SK-N-SH (cell line): ENCODE results near the gene APOC3. TPM values are rescaled to one million over a fixed set of nuclear protein-coding genes. Genes with fewer than 3 reads are reported as not detected.

Source experiments
- CTCF ChIA-PET: fragments of 300-600, 350-600 bp; formaldehyde crosslinking; extraction: SDS; loops from one replicate; lab custom pipeline; 2021; lab: Yijun Ruan, JAX
- POLR2A ChIA-PET: fragments of 350-600 bp; sonication (Branson Sonifier 250); formaldehyde crosslinking; extraction: SDS; loops from one replicate; lab custom pipeline; 2020; ENCODE audit warnings: antibody characterized with exemption, inconsistent platforms; lab: Yijun Ruan, JAX
- DNase-seq: peaks from one replicate; pipeline ENCODE4 v3.0.0; 2012
- H2AFZ ChIP-seq: fragments of 200-600 bp; sonication (generic); 2 replicates; pipeline ENCODE4 v1.8.1; 2016; ENCODE audit warnings: antibody characterized with exemption, mild to moderate bottlenecking, low read depth
- H3F3A ChIP-seq: fragments of 200-600 bp; sonication (generic); replicated peaks from 2 replicates; pipeline ENCODE3; 2016; ENCODE audit warnings: antibody characterized with exemption, mild to moderate bottlenecking; ENCODE audit not compliant: insufficient read depth
- H3K27ac ChIP-seq, 2 experiments: fragments of 200-500 bp in 1 of 2; fragments of 200-600 bp in 1 of 2; sonication (Bioruptor generic) in 1 of 2; sonication (generic), shearing (Covaris generic) in 1 of 2; 2 replicates each; pipeline versions ENCODE4 v1.5.1 to v1.6.1; 2014 to 2016; ENCODE audit warnings: low read depth in 2 of 2, inconsistent platforms in 1 of 2, low read length in 1 of 2, mild to moderate bottlenecking in 1 of 2, mixed read lengths in 1 of 2
- H3K27me3 ChIP-seq: fragments of 200-600 bp; sonication (generic), shearing (Covaris generic); 2 replicates; pipeline ENCODE4 v1.6.1; 2016; ENCODE audit warnings: mixed run types; ENCODE audit not compliant: insufficient read depth
- H3K36me3 ChIP-seq, 2 experiments: fragments of 200-500 bp in 1 of 2; fragments of 200-600 bp in 1 of 2; sonication (Bioruptor generic) in 1 of 2; sonication (generic) in 1 of 2; replicated peaks in 1 of 2; 2 replicates each; pipeline versions ENCODE3 to v1.5.1; 2014 to 2016; ENCODE audit warnings: low read length in 1 of 2, mild to moderate bottlenecking in 1 of 2; ENCODE audit not compliant: insufficient read depth in 2 of 2, control insufficient read depth in 1 of 2
- H3K4me1 ChIP-seq, 2 experiments: fragments of 200-500 bp in 1 of 2; fragments of 200-600 bp in 1 of 2; sonication (Bioruptor generic) in 1 of 2; sonication (generic), shearing (Covaris generic) in 1 of 2; 2 replicates each; pipeline versions ENCODE4 v1.5.1 to v1.6.1; 2014 to 2016; ENCODE audit warnings: low read depth in 1 of 2, low read length in 1 of 2, mixed run types in 1 of 2; ENCODE audit not compliant: insufficient read depth in 2 of 2, control insufficient read depth in 1 of 2
- H3K4me2 ChIP-seq: fragments of 200-600 bp; sonication (generic), shearing (Covaris generic); 2 replicates; pipeline ENCODE4 v1.6.1; 2017; ENCODE audit warnings: mixed run types
- H3K4me3 ChIP-seq, 2 experiments: fragments of 200-500 bp in 1 of 2; fragments of 200-600 bp in 1 of 2; sonication (Bioruptor generic) in 1 of 2; sonication (generic), shearing (Covaris generic) in 1 of 2; 2 replicates each; pipeline versions ENCODE4 v1.5.1 to v1.8.1; 2014 to 2016; ENCODE audit warnings: low read depth in 2 of 2, inconsistent platforms in 1 of 2, low read length in 1 of 2, mild to moderate bottlenecking in 1 of 2, mixed read lengths in 1 of 2, moderate library complexity in 1 of 2
- H3K79me2 ChIP-seq: fragments of 200-600 bp; sonication (generic); 2 replicates; pipeline ENCODE4 v1.8.1; 2017; ENCODE audit warnings: mild to moderate bottlenecking; ENCODE audit not compliant: insufficient read depth
- H3K9ac ChIP-seq: fragments of 200-600 bp; sonication (generic); 2 replicates; pipeline ENCODE4 v1.6.1; 2017; ENCODE audit warnings: mixed run types
- H3K9me2 ChIP-seq: fragments of 200-600 bp; sonication (generic); 2 replicates; pipeline ENCODE4 v1.6.1; 2017; ENCODE audit warnings: mixed run types
- H3K9me3 ChIP-seq: fragments of 200-600 bp; sonication (generic); 2 replicates; pipeline ENCODE4 v1.6.1; 2017; ENCODE audit warnings: mixed run types, mild to moderate bottlenecking, moderate library complexity
- H4K20me1 ChIP-seq: fragments of 200-600 bp; sonication (generic); 2 replicates; pipeline ENCODE4 v1.6.1; 2017; ENCODE audit warnings: mild to moderate bottlenecking, mixed run types; ENCODE audit not compliant: insufficient read depth
- CTCF ChIP-seq: fragments of 200-600 bp; sonication (generic); IDR thresholded peaks from 2 replicates; pipeline ENCODE4 v1.6.1; 2017; ENCODE audit warnings: antibody characterized with exemption, mild to moderate bottlenecking, moderate library complexity
- ELF1 ChIP-seq: IDR thresholded peaks from 2 replicates; pipeline ENCODE4 v1.4.0; 2012
- EP300 ChIP-seq, 2 experiments: IDR thresholded peaks; 2 replicates each; pipeline versions ENCODE4 v1.4.0 to v1.6.1; 2012; ENCODE audit warnings: borderline replicate concordance in 1 of 2, low read depth in 1 of 2, low read length in 1 of 2
- FOXJ3 ChIP-seq: sonication (generic); formaldehyde crosslinking; IDR thresholded peaks from 2 replicates; pipeline ENCODE4 v1.5.1; 2020; ENCODE audit warnings: mild to moderate bottlenecking, missing genetic modification reagents
- FOXM1 ChIP-seq: IDR thresholded peaks from 2 replicates; pipeline ENCODE4 v1.4.0; 2012; ENCODE audit warnings: low read depth, mild to moderate bottlenecking
- GATA2 ChIP-seq: sonication (generic); formaldehyde crosslinking; IDR thresholded peaks from 2 replicates; pipeline ENCODE4 v1.5.0; 2020; ENCODE audit warnings: mild to moderate bottlenecking, missing genetic modification reagents
- JUND ChIP-seq: IDR thresholded peaks from 2 replicates; pipeline ENCODE4 v1.4.0; 2012
- MAX ChIP-seq: IDR thresholded peaks from 2 replicates; pipeline ENCODE4 v1.4.0; 2012; ENCODE audit warnings: low read depth
- MEF2A ChIP-seq: IDR thresholded peaks from 2 replicates; pipeline ENCODE4 v1.4.0; 2012; ENCODE audit warnings: low read depth, borderline replicate concordance
- MXI1 ChIP-seq: IDR thresholded peaks from 2 replicates; pipeline ENCODE4 v1.6.1; 2012; ENCODE audit warnings: mild to moderate bottlenecking, low read depth, low read length, improper control_type of control experiment
- NFIC ChIP-seq: IDR thresholded peaks from 2 replicates; pipeline ENCODE4 v1.4.0; 2012; ENCODE audit warnings: borderline replicate concordance
- PBX3 ChIP-seq: IDR thresholded peaks from 2 replicates; pipeline ENCODE4; 2012
- RCOR1 ChIP-seq: fragments of 150-350 bp; IDR thresholded peaks from 2 replicates; pipeline ENCODE4 v1.6.1; 2017; ENCODE audit warnings: antibody characterized with exemption, low read length
- RXRA ChIP-seq: IDR thresholded peaks from 2 replicates; pipeline ENCODE4 v1.4.0; 2012; ENCODE audit warnings: low read depth, mild to moderate bottlenecking, borderline replicate concordance
- TAF1 ChIP-seq: IDR thresholded peaks from 2 replicates; pipeline ENCODE4 v1.6.1; 2012; ENCODE audit warnings: low read depth, mild to moderate bottlenecking, low read length, moderate library complexity, borderline replicate concordance
- TEAD4 ChIP-seq: IDR thresholded peaks from 2 replicates; pipeline ENCODE4 v1.4.0; 2012; ENCODE audit warnings: mild to moderate bottlenecking, borderline replicate concordance; ENCODE audit not compliant: insufficient read depth
- USF1 ChIP-seq: IDR thresholded peaks from 2 replicates; pipeline ENCODE4 v1.4.0; 2012; ENCODE audit warnings: low read depth, borderline replicate concordance
- USF2 ChIP-seq: fragments of 150-350 bp; IDR thresholded peaks from 2 replicates; pipeline ENCODE4 v1.6.1; 2017; ENCODE audit warnings: antibody characterized with exemption, low read length, low read depth, borderline replicate concordance
- YY1 ChIP-seq: IDR thresholded peaks from 2 replicates; pipeline ENCODE4 v1.4.0; 2012; ENCODE audit warnings: low read depth, mild to moderate bottlenecking
- ZBTB33 ChIP-seq: IDR thresholded peaks from 2 replicates; pipeline ENCODE4 v1.4.0; 2012; ENCODE audit warnings: low read depth, borderline replicate concordance
- WGBS: methylation state at CpG from one replicate; pipeline ENCODE4 v1.1.6; 2017; ENCODE audit warnings: low lambda C conversion rate; 5-methylcytosine and 5-hydroxymethylcytosine counted together
- polyA plus RNA-seq, 3 experiments: library from polyadenylated mRNA; depleted of rRNA; stranded (reverse); fragments of >200 nt; gene quantifications; 2 replicates each; pipeline ENCODE4 v1.2.3, GENCODE V29; 2012

APOC3 gene
- polyA plus RNA-seq, 1 of the 3 experiments (the other 2 are of a cell fraction), result not detected

- Histone ChIP-seq H3F3A (peaks cover 8% of the 10 kb centered on the region), H3K4me3 (no peak overlapping the region), H3K9me2 (no peaks in the 10 kb centered on the region), H3K9me3 (no peaks in the 10 kb centered on the region), H3K36me3 (peaks cover 12 to 52% of the 10 kb centered on the region in 2 experiments), H3K27ac (no peak overlapping the region), H3K79me2 (no peaks in the 10 kb centered on the region), H2AFZ (no peak overlapping the region), H3K9ac (no peak overlapping the region), H3K4me1 (peaks cover 0 to 14% of the 10 kb centered on the region in 2 experiments; a peak in 2 of 4 replicates), H4K20me1 (no peaks in the 10 kb centered on the region), H3K27me3 (no peaks in the 10 kb centered on the region), H3K4me2 (no peak overlapping the region)
- no peak for DNase-seq
- POLR2A ChIA-PET, result no interaction called here
- 81% methylated on average over 3 of the region's 4 CpGs for WGBS
- TF ChIP-seq EP300 (IDR thresholded peaks at IDR 0.05; ENCODE audit: borderline replicate concordance in 1 of 2, low read depth in 1 of 2, low read length in 1 of 2) (no peak), CTCF (no peak), FOXJ3 (CRISPR knock-in tag) (no peak), NFIC (no peak), ELF1 (no peak), MAX (no peak), USF1 (no peak), RCOR1 (no peak), YY1 (no peak), ZBTB33 (no peak), FOXM1 (no peak), TAF1 (no peak), MEF2A (no peak), JUND (no peak), MXI1 (no peak), PBX3 (no peak), RXRA (no peak), TEAD4 (no peak), USF2 (no peak), GATA2 (CRISPR knock-in tag) (no peak)
- CTCF ChIA-PET, result interaction anchor here (0.8 to 1.5 kb wide), 3 partner anchors 13 to 105 kb away, joined by 3 to 5 read pairs (median 5); partner anchors contain the start of gene APOA5
These were observed 17.9 kb downstream of the APOC3 start for GRCh38 chr11:116847612-116848011.
